T-helper 17 cell (primary cell): Measurements from ENCODE around the gene PRKG1. TPM values are rescaled to one million over a fixed set of nuclear protein-coding genes. Genes with fewer than 3 reads are reported as not detected.
"Not testable (repeated sequence)": the region's sequence is repeated elsewhere in the genome, so short reads cannot be mapped to it uniquely, and the experiment has no call there.

ENCODE experiments used
- ATAC-seq: fragments of 150-1000 bp; cut with Tn5 transposase; 2 replicates; pipeline ENCODE4 v1.10.0; 2021; ENCODE audit warnings: mild to moderate bottlenecking, moderate library complexity
- DNase-seq, 3 donors: peaks; one replicate each; pipeline versions ENCODE4 v3.0.0 to v3.0.0-alpha.2; 2020 to 2021
- H3K9me3 ChIP-seq: one replicate; pipeline ENCODE4 v1.7.0; 2013; ENCODE audit warnings: low read length, mild to moderate bottlenecking; ENCODE audit not compliant: control insufficient read depth, poor library complexity, severe bottlenecking
- H3K27ac Mint-ChIP-seq: one replicate; pipeline ENCODE4 v1.8.0; 2022; ENCODE audit warnings: mild to moderate bottlenecking, moderate library complexity, mixed read lengths
- H3K27me3 Mint-ChIP-seq: one replicate; pipeline ENCODE4 v1.8.0; 2022; ENCODE audit warnings: mixed read lengths
- H3K36me3 Mint-ChIP-seq: one replicate; pipeline ENCODE4 v1.8.0; 2022; ENCODE audit warnings: low read depth, mixed read lengths
- H3K4me1 Mint-ChIP-seq: one replicate; pipeline ENCODE4 v1.8.0; 2022; ENCODE audit warnings: mild to moderate bottlenecking, mixed read lengths
- H3K4me3 Mint-ChIP-seq: one replicate; pipeline ENCODE4 v1.8.0; 2022; ENCODE audit warnings: mild to moderate bottlenecking, moderate library complexity, mixed read lengths
- total RNA-seq, 4 donors: library from RNA in 2 of 4; stranded (reverse) in 2 of 4; gene quantifications; one replicate each; pipeline ENCODE4 v1.2.3 and lab custom pipeline; 2022 to 2026

Gene PRKG1
- total RNA-seq, 2 donors from 2014 or later = 0.27 to 4.1 TPM

GRCh38 chr10:51144161-51144781, 70.0 kb downstream of the PRKG1 start:
- ATAC-seq = no peak
- DNase-seq = no peak
- H3K36me3 Mint-ChIP-seq = no peaks in the 10 kb centered on the region
- no peak overlapping the region for H3K27ac Mint-ChIP-seq
- no peaks in the 10 kb centered on the region for H3K27me3 Mint-ChIP-seq
- peaks cover 2% of the 10 kb centered on the region for H3K9me3 ChIP-seq
- H3K4me1 Mint-ChIP-seq = no peaks in the 10 kb centered on the region
- H3K4me3 Mint-ChIP-seq = no peak overlapping the region

GRCh38 chr10:51145375-51145774, 71.1 kb downstream of the PRKG1 start:
- Mint-ChIP-seq H3K4me3 (no peak overlapping the region), H3K4me1 (no peaks in the 10 kb centered on the region), H3K36me3 (no peaks in the 10 kb centered on the region), H3K27me3 (no peaks in the 10 kb centered on the region), H3K27ac (no peak overlapping the region)
- no peak for DNase-seq
- no peak for ATAC-seq
- H3K9me3 ChIP-seq = no peaks in the 10 kb centered on the region

- no peaks in the 10 kb centered on the region for H3K4me1 Mint-ChIP-seq
- no peak overlapping the region for H3K4me3 Mint-ChIP-seq
- no peak for ATAC-seq
- no peaks in the 10 kb centered on the region for H3K27me3 Mint-ChIP-seq
- H3K36me3 Mint-ChIP-seq = no peaks in the 10 kb centered on the region
- H3K9me3 ChIP-seq = no peaks in the 10 kb centered on the region
- no peak overlapping the region for H3K27ac Mint-ChIP-seq
- DNase-seq = no peak
Observed at GRCh38 chr10:51147644-51148399, 73.5 kb downstream of the PRKG1 start.

- no peak overlapping the region for H3K4me3 Mint-ChIP-seq
- no peak for DNase-seq
- ATAC-seq = no peak
- no peaks in the 10 kb centered on the region for H3K9me3 ChIP-seq
- H3K36me3 Mint-ChIP-seq = no peaks in the 10 kb centered on the region
- no peak overlapping the region for H3K27ac Mint-ChIP-seq
- peaks cover 5% of the 10 kb centered on the region for H3K27me3 Mint-ChIP-seq
- no peaks in the 10 kb centered on the region for H3K4me1 Mint-ChIP-seq
Observed at GRCh38 chr10:51156926-51157325, 82.6 kb downstream of the PRKG1 start.

GRCh38 chr10:51158832-51159231, 84.5 kb downstream of the PRKG1 start:
- H3K9me3 ChIP-seq = no peaks in the 10 kb centered on the region
- no peak for ATAC-seq
- peaks cover 5% of the 10 kb centered on the region for H3K27me3 Mint-ChIP-seq
- no peaks in the 10 kb centered on the region for H3K36me3 Mint-ChIP-seq
- H3K27ac Mint-ChIP-seq = no peak overlapping the region
- no peaks in the 10 kb centered on the region for H3K4me1 Mint-ChIP-seq
- no peak overlapping the region for H3K4me3 Mint-ChIP-seq
- DNase-seq = no peak

DNA sequence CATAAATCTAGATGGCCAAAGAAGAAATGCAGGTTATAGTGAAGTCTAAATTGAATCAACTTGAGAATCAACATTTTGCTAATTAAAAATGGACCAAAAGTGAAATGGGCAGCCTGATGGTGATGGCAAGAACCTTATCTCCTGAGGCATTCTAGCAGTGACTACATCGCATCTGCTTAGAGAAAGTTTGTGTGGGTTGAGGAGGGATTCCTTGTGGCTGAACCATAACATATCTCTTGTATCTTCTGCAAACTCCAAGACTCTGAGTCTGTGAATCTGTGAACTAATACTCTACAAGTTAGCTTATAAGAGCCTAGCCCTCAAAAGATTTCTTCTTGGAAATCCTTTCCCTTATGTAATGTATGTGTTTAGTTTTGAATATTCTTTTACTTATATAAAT, 85.6 kb downstream of the PRKG1 start:
- Mint-ChIP-seq H3K36me3 (no peaks in the 10 kb centered on the region), H3K4me1 (no peaks in the 10 kb centered on the region), H3K4me3 (no peak overlapping the region), H3K27me3 (peaks cover 5% of the 10 kb centered on the region), H3K27ac (no peak overlapping the region)
- no peaks in the 10 kb centered on the region for H3K9me3 ChIP-seq
- ATAC-seq (no peak), DNase-seq (no peak)

DNA sequence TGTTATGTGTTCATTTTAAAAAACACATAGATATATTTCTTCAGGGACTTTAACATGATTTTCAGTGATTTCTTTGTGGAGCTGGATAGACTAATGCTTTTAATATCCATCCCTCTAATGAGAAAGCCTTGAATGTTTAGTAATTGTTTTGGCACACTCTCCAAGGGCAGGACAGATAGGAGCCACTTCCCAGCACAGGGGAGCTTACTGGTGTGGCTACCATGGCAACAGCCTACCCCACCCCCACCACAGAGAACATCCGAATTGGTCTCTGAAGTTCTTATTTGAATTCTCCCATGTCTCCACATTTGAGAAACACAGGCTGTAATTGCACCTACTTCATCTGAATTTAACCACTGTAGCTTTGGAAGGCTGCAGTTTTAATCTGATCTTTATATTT, 87.7 kb downstream of the PRKG1 start:
- no peak for ATAC-seq
- H3K4me1 Mint-ChIP-seq = no peaks in the 10 kb centered on the region
- H3K27ac Mint-ChIP-seq = no peak overlapping the region
- H3K4me3 Mint-ChIP-seq = no peak overlapping the region
- no peak for DNase-seq
- no peaks in the 10 kb centered on the region for H3K36me3 Mint-ChIP-seq
- H3K27me3 Mint-ChIP-seq = no peaks in the 10 kb centered on the region
- no peaks in the 10 kb centered on the region for H3K9me3 ChIP-seq

- not testable (repeated sequence) for H3K4me1 Mint-ChIP-seq, DNase-seq, H3K9me3 ChIP-seq, H3K36me3 Mint-ChIP-seq, H3K27ac Mint-ChIP-seq, H3K4me3 Mint-ChIP-seq, ATAC-seq, H3K27me3 Mint-ChIP-seq
Observed at GRCh38 chr10:51163380-51164049, 89.2 kb downstream of the PRKG1 start.

DNA sequence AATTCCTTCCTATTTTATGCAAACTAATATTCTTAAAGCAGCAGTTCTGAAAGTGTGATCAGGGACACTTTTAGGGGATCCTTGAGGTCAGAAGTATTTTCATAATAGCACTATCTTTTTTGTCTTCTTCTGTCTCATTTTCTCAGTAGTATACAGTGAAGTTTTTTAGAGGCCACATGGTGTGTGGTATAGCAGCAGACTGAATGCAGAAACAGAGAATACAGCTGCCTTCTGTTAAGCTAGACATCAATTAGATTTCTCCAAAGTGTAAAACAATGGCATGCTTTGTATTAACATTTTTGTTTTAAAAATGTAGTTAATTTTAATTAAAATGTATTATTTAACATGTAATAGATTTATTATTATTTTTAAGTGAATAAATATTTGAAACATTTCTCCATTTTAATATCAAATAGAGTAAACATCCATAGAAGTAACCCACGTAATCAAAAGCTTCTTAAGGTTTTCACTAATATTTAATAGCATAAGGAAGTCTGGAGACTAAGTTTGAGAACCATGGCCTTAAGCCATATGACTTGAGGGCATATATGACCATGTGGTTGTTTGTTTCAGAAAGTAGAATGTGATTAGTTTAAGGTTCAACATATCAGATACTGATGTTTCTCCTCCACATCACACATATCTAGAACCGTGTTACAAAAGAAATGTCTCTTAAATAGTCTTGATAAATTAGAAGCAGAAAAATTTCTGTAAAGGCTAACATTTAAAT, 94.0 kb downstream of the PRKG1 start:
- H3K9me3 ChIP-seq = no peaks in the 10 kb centered on the region
- H3K27ac Mint-ChIP-seq = no peak overlapping the region
- no peak for DNase-seq
- H3K27me3 Mint-ChIP-seq = no peaks in the 10 kb centered on the region
- H3K4me3 Mint-ChIP-seq = no peak overlapping the region
- no peaks in the 10 kb centered on the region for H3K4me1 Mint-ChIP-seq
- ATAC-seq = no peak
- H3K36me3 Mint-ChIP-seq = no peaks in the 10 kb centered on the region

- Mint-ChIP-seq H3K36me3 (no peaks in the 10 kb centered on the region), H3K4me1 (no peaks in the 10 kb centered on the region), H3K27ac (no peak overlapping the region), H3K4me3 (no peak overlapping the region), H3K27me3 (no peaks in the 10 kb centered on the region)
- DNase-seq = no peak
- no peak for ATAC-seq
- no peaks in the 10 kb centered on the region for H3K9me3 ChIP-seq
Observed at GRCh38 chr10:51169111-51169510, 94.8 kb downstream of the PRKG1 start.

- no peaks in the 10 kb centered on the region for H3K9me3 ChIP-seq
Observed at GRCh38 chr10:51170518-51171245, 96.4 kb downstream of the PRKG1 start.

DNA sequence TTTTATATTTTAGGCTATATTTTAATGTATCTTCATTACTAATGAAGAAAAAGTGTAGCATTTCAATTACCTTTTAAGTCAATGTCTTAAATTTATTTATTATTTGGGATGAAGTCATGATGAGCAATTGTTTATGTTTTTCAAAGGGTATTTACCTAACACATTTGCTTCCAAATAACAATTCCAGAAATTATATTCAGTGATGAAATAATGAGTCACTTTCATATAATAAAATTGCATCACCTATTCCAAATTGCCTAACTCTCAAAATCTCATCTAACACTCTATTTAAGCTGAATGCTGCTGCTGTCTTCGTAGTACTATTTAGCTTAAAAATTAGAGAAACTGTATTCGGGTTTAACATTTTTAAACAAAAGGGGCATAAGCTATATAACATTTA, 97.7 kb downstream of the PRKG1 start:
- H3K9me3 ChIP-seq = no peaks in the 10 kb centered on the region
- Mint-ChIP-seq H3K27ac (no peak overlapping the region), H3K4me3 (no peak overlapping the region), H3K4me1 (no peaks in the 10 kb centered on the region), H3K27me3 (no peaks in the 10 kb centered on the region), H3K36me3 (no peaks in the 10 kb centered on the region)
- DNase-seq = no peak
- no peak for ATAC-seq

More at GRCh38 chr10:51170518-51171245, 96.4 kb downstream of the PRKG1 start:
- Mint-ChIP-seq H3K27me3 (no peaks in the 10 kb centered on the region), H3K36me3 (no peaks in the 10 kb centered on the region), H3K27ac (no peak overlapping the region), H3K4me3 (no peak overlapping the region), H3K4me1 (no peaks in the 10 kb centered on the region)
- ATAC-seq = no peak
- no peak for DNase-seq
